Endothelial cell of umbilical vein (primary cell): ENCODE results near the gene MYCBP2. TPM values are rescaled to one million over a fixed set of nuclear protein-coding genes. Genes with fewer than 3 reads are reported as not detected.

ENCODE experiments used
- BruUV-seq: library from RNA; stranded (reverse); fragments of 400-500 nt; replicated peaks from 2 replicates; lab custom pipeline; 2021; lab: Mats Ljungman, UMichigan
- CTCF ChIA-PET: fragments of 300-600, 350-600 bp; sonication (Branson Sonifier 250); formaldehyde crosslinking; loops from one replicate; lab custom pipeline; 2021; ENCODE audit warnings: antibody characterized with exemption, inconsistent platforms; lab: Charles Lee
- POLR2A ChIA-PET: fragments of 300-600, 350-600 bp; sonication (Branson Sonifier 250); formaldehyde crosslinking; loops from one replicate; lab custom pipeline; 2021; ENCODE audit warnings: antibody characterized with exemption, inconsistent platforms; lab: Charles Lee
- DNase-seq: peaks from one replicate; pipeline ENCODE4 v3.0.0-alpha.2; 2011; ENCODE audit warnings: low read depth, low spot score
- FAIRE-seq: peaks from 2 replicates; lab custom pipeline; 2011; peaks lifted over from hg19 to GRCh38; lab: Jason Lieb, UNC
- H2AFZ ChIP-seq: 2 replicates; pipeline ENCODE4 v1.6.0; 2012; ENCODE audit warnings: low read depth, low read length, control low read depth, inconsistent platforms
- H3K27ac ChIP-seq: 2 replicates; pipeline ENCODE4 v1.5.1; 2011; ENCODE audit warnings: low read depth, mild to moderate bottlenecking, control low read depth, low read length, moderate library complexity; ENCODE audit not compliant: insufficient read depth
- H3K27me3 ChIP-seq, 2 experiments: 2 replicates each; pipeline versions ENCODE4 v1.6.0 to v1.6.1; 2011; ENCODE audit warnings: low read length in 2 of 2, mixed read lengths in 1 of 2; ENCODE audit not compliant: control insufficient read depth in 2 of 2, insufficient read depth in 2 of 2
- H3K36me3 ChIP-seq, 2 experiments: 2 replicates in 1 of 2; 3 replicates in 1 of 2; pipeline ENCODE4 v1.5.1; 2011; ENCODE audit warnings: low read length in 2 of 2, mild to moderate bottlenecking in 1 of 2, moderate library complexity in 1 of 2; ENCODE audit not compliant: control insufficient read depth in 2 of 2, insufficient read depth in 2 of 2; ENCODE audit errors: extremely low read depth in 1 of 2
- H3K4me1 ChIP-seq: 3 replicates; pipeline ENCODE4 v1.5.1; 2011; ENCODE audit warnings: mild to moderate bottlenecking, low read length; ENCODE audit not compliant: control insufficient read depth, insufficient read depth; ENCODE audit errors: extremely low read depth
- H3K4me2 ChIP-seq: 2 replicates; pipeline ENCODE4 v1.6.1; 2011; ENCODE audit warnings: low read length, control low read depth, mixed read lengths; ENCODE audit not compliant: insufficient read depth
- H3K4me3 ChIP-seq, 3 experiments: fragments of 200-600 bp in 1 of 3; sonication (generic), shearing (Covaris generic) in 1 of 3; replicated peaks in 1 of 3; 2 replicates each; pipeline ENCODE4 v1.5.1; 2011 to 2016; ENCODE audit warnings: control low read depth in 3 of 3, low read length in 3 of 3, mild to moderate bottlenecking in 2 of 3, inconsistent platforms in 1 of 3, low read depth in 1 of 3, moderate library complexity in 1 of 3; ENCODE audit not compliant: insufficient read depth in 1 of 3
- H3K79me2 ChIP-seq: 2 replicates; pipeline ENCODE4 v1.6.0; 2012; ENCODE audit warnings: low read length, inconsistent platforms; ENCODE audit not compliant: control insufficient read depth, insufficient read depth
- H3K9ac ChIP-seq: replicated peaks from 2 replicates; pipeline ENCODE3; 2011; ENCODE audit warnings: low read length, control low read depth; ENCODE audit not compliant: insufficient read depth; ENCODE audit errors: extremely low read depth
- H3K9me1 ChIP-seq: replicated peaks from 3 replicates; pipeline ENCODE4 v1.6.0; 2011; ENCODE audit warnings: mild to moderate bottlenecking, low read length; ENCODE audit not compliant: control insufficient read depth, insufficient read depth; ENCODE audit errors: extremely low read depth
- H3K9me3 ChIP-seq: replicated peaks from 2 replicates; pipeline ENCODE4 v1.5.1; 2012; ENCODE audit warnings: low read length, inconsistent platforms; ENCODE audit not compliant: control insufficient read depth, insufficient read depth
- H4K20me1 ChIP-seq: replicated peaks from 2 replicates; pipeline ENCODE3; 2011; ENCODE audit warnings: mild to moderate bottlenecking, low read length; ENCODE audit not compliant: control insufficient read depth, insufficient read depth; ENCODE audit errors: extremely low read depth
- FOS ChIP-seq: IDR thresholded peaks from 2 replicates; pipeline ENCODE4 v1.6.1; 2011; ENCODE audit warnings: mild to moderate bottlenecking, low read length, moderate library complexity, borderline replicate concordance; ENCODE audit not compliant: insufficient read depth
- MYC ChIP-seq: IDR thresholded peaks from one replicate; pipeline ENCODE4 v1.6.1; 2011; ENCODE audit warnings: mild to moderate bottlenecking, low read depth, low read length
- POLR2A ChIP-seq: IDR thresholded peaks from 2 replicates; pipeline ENCODE4 v1.6.1; 2012; ENCODE audit warnings: low read depth, mild to moderate bottlenecking, control low read depth, low read length
- dilution Hi-C: fragments of 300-500 bp; cut with MboI; formaldehyde crosslinking; loops from one replicate; pipeline ENCODE4 v1.15.0; 2019; ENCODE audit warnings: low sequenced_read_pairs; ENCODE audit not compliant: extremely low pct_ligation_motif_present
- intact Hi-C: fragments of 100-400 bp; cut with micrococcal nuclease; formaldehyde crosslinking; loops from one replicate; pipeline ENCODE4 v1.10.0; 2022
- polyA plus RNA-seq, 4 experiments: library from polyadenylated mRNA; depleted of rRNA in 3 of 4; stranded (reverse) in 3 of 4; unstranded in 1 of 4; fragments of >200 nt; gene quantifications; 2 replicates each; pipeline versions ENCODE4 v1.2.1 to v1.2.3, GENCODE V29; 2011 to 2012; ENCODE audit warnings: missing spikeins in 1 of 4
- total RNA-seq: library from RNA; stranded (reverse); gene quantifications from 2 replicates; pipeline ENCODE4 v1.2.3, GENCODE V29; 2021
- TF ChIP-seq, protein P1 (sequence below): IDR thresholded peaks from 2 replicates; pipeline ENCODE4 v1.6.1; 2011; ENCODE audit not compliant: insufficient read depth, insufficient read length

MYCBP2 gene
- total and polyA plus RNA-seq, 2 donors (not counting 3 experiments of a cell fraction or from before 2014, with no cell fraction given): 30.5 to 89.8 TPM

DNA sequence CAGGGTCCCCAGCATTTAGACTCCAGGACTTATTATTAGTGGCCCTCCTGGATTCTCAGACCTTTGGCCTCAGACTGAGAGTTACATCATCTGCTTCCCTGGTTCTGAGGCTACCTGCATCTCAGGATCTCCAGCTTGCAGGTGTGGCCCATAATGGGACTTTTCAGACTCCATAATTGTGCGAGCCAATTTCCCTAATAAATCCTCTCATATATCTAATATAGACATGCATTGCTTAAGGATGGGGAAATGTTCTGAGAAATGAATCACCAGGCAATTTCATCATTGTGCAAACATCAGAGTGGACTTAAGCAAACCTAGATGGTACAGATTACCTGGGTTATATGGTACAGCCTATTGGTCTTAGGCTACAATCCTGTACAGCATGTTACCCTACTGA, 183.5 kb downstream of the MYCBP2 start:
- intact Hi-C loops (no loop called here), dilution Hi-C loops (no loop called here)
- DNase-seq (no peak), FAIRE-seq (no peak)
- H3K4me3 ChIP-seq: no peak overlapping the region
- ChIA-PET CTCF (no interaction called here), POLR2A (no interaction called here)
- no peak overlapping the region for H3K27ac ChIP-seq
- H3K27me3 ChIP-seq: no peaks in the 10 kb centered on the region
- no peaks in the 10 kb centered on the region for H3K79me2 ChIP-seq
- H3K4me2 ChIP-seq: no peak overlapping the region
- peaks cover 8 to 9% of the 10 kb centered on the region in 2 experiments for H3K36me3 ChIP-seq
- no peaks in the 10 kb centered on the region for H4K20me1 ChIP-seq
- H3K4me1 ChIP-seq: no peaks in the 10 kb centered on the region
- H3K9me1 ChIP-seq: no peaks in the 10 kb centered on the region
- no peak overlapping the region for H2AFZ ChIP-seq
- no peak overlapping the region for H3K9ac ChIP-seq
- BruUV-seq: no TSS peak
- TF ChIP-seq POLR2A (no peak), FOS (no peak)
- TF ChIP-seq, protein P1, sequence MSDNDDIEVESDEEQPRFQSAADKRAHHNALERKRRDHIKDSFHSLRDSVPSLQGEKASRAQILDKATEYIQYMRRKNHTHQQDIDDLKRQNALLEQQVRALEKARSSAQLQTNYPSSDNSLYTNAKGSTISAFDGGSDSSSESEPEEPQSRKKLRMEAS: no peak
- H3K9me3 ChIP-seq: no peaks in the 10 kb centered on the region

DNA sequence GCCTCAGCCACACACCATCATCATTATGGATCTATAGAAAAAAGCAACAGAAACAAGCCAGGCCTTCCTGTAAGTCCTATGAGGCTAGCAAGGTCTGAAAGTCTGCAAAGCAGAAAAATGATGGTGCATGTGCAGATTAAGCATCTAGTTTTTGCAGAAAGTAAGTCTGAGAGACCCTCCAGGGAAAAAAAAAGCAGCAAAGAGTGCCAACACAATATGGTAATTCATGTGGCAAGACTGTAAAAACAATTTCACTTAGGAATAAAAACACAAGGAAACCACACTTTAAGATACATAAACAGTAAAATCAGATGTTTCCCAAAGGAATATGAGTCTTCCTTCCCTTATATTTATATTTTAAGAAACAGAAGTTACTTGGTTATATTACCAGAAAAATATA, 187.6 kb downstream of the MYCBP2 start:
- CTCF ChIA-PET: no interaction called here
- Histone ChIP-seq H3K4me3 (no peak overlapping the region), H3K9me3 (no peaks in the 10 kb centered on the region), H3K27me3 (no peaks in the 10 kb centered on the region), H3K9ac (no peak overlapping the region), H3K9me1 (no peaks in the 10 kb centered on the region), H3K4me2 (no peak overlapping the region), H3K4me1 (no peaks in the 10 kb centered on the region), H3K27ac (no peak overlapping the region), H3K79me2 (no peaks in the 10 kb centered on the region), H4K20me1 (no peaks in the 10 kb centered on the region), H3K36me3 (peaks cover 6 to 9% of the 10 kb centered on the region in 2 experiments), H2AFZ (no peak overlapping the region)
- BruUV-seq: no TSS peak
- FAIRE-seq (no peak), DNase-seq (no peak)
- no peak for TF ChIP-seq MYC
- POLR2A ChIA-PET: no interaction called here
- dilution Hi-C loops (no loop called here), intact Hi-C loops (no loop called here)
